WTC11 (cell line): ENCODE data around the gene SLC16A7.
"Not testable (repeated sequence)": the region's sequence is repeated elsewhere in the genome, so short reads cannot be mapped to it uniquely, and the experiment has no call there.

Experiments used
- CREB1 ChIP-seq: sonication (generic); formaldehyde crosslinking; IDR thresholded peaks from 2 replicates; pipeline ENCODE4 v1.8.0; 2023; ENCODE audit warnings: mild to moderate bottlenecking, missing genetic modification reagents
- ETV6 ChIP-seq: sonication (generic); formaldehyde crosslinking; IDR thresholded peaks from 2 replicates; pipeline ENCODE4 v1.8.1; 2022; ENCODE audit warnings: mild to moderate bottlenecking, missing genetic modification reagents
- MYBL2 ChIP-seq: sonication (generic); formaldehyde crosslinking; IDR thresholded peaks from 2 replicates; pipeline ENCODE4 v1.8.1; 2023; ENCODE audit warnings: mild to moderate bottlenecking, moderate library complexity, missing genetic modification reagents
- NR2C2 ChIP-seq: sonication (generic); formaldehyde crosslinking; IDR thresholded peaks from 2 replicates; pipeline ENCODE4 v1.8.0; 2022; ENCODE audit warnings: mild to moderate bottlenecking, missing genetic modification reagents
- TEAD4 ChIP-seq: sonication (generic); formaldehyde crosslinking; IDR thresholded peaks from 2 replicates; pipeline ENCODE4 v1.8.0; 2022; ENCODE audit warnings: mild to moderate bottlenecking, missing genetic modification reagents
- ZNF121 ChIP-seq: sonication (generic); formaldehyde crosslinking; IDR thresholded peaks from 2 replicates; pipeline ENCODE4 v1.8.0; 2023; ENCODE audit warnings: missing genetic modification reagents
- TF ChIP-seq, protein P1 (sequence below): sonication (generic); formaldehyde crosslinking; IDR thresholded peaks from 2 replicates; pipeline ENCODE4 v1.8.1; 2022; ENCODE audit warnings: low read depth, mild to moderate bottlenecking, moderate library complexity, missing genetic modification reagents, borderline replicate concordance
- TF ChIP-seq, protein P2 (sequence below): fragments of 200-600 bp; IDR thresholded peaks from 2 replicates; pipeline ENCODE4 v1.8.0; 2022; ENCODE audit warnings: antibody characterized with exemption
- TF ChIP-seq, protein P3 (sequence below): sonication (generic); formaldehyde crosslinking; IDR thresholded peaks from 2 replicates; pipeline ENCODE4 v1.8.1; 2023; ENCODE audit warnings: mild to moderate bottlenecking, missing genetic modification reagents
- TF ChIP-seq, protein P4 (sequence below): sonication (generic); formaldehyde crosslinking; IDR thresholded peaks from 2 replicates; pipeline ENCODE4 v1.8.0; 2022; ENCODE audit warnings: mild to moderate bottlenecking, missing genetic modification reagents
- TF ChIP-seq, protein P5 (sequence below): sonication (generic); formaldehyde crosslinking; IDR thresholded peaks from 2 replicates; pipeline ENCODE4 v1.8.0; 2023; ENCODE audit warnings: missing genetic modification reagents
- TF ChIP-seq, protein P6 (sequence below): sonication (generic); formaldehyde crosslinking; conservative IDR thresholded peaks from 2 replicates; pipeline ENCODE4 v1.8.1; 2022; ENCODE audit warnings: mild to moderate bottlenecking, missing genetic modification reagents
- TF ChIP-seq, protein P7 (sequence below): sonication (generic); formaldehyde crosslinking; IDR thresholded peaks from 2 replicates; pipeline ENCODE4 v1.8.0; 2022; ENCODE audit warnings: mild to moderate bottlenecking, missing genetic modification reagents
- TF ChIP-seq, protein P8 (sequence below): sonication (generic); formaldehyde crosslinking; IDR thresholded peaks from 2 replicates; pipeline ENCODE4 v1.8.1; 2022; ENCODE audit warnings: mild to moderate bottlenecking, moderate library complexity, missing genetic modification reagents

DNA sequence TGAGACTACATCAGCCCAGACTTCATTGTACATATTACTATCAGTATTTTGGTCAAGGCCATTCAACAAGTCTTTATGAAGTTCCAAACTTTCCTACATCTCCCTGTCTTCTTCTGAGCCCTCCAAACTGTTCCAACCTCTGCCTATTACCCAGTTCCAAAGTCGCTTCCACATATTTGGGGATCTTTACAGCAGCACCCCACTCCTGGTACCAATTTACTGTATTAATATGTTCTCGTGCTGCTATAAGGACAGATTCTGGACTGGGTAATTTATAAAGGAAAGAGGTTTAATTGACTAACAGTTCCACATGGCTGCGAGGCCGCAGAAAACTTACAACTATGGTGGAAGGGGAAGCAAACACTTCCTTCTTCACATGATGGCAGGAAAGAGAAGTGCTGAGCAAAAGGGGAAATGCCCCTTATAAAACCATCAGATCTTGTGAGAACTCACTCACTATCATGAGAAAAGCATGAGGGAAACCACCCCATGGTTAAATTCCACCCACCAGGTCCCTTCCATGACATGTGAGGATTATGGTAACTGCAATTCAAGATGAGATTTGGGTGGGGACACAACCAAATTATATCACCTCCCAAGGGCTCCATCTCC lies 17.1 kb downstream of the SLC16A7 start:
- TF ChIP-seq, protein P1, sequence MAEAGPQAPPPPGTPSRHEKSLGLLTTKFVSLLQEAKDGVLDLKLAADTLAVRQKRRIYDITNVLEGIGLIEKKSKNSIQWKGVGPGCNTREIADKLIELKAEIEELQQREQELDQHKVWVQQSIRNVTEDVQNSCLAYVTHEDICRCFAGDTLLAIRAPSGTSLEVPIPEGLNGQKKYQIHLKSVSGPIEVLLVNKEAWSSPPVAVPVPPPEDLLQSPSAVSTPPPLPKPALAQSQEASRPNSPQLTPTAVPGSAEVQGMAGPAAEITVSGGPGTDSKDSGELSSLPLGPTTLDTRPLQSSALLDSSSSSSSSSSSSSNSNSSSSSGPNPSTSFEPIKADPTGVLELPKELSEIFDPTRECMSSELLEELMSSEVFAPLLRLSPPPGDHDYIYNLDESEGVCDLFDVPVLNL (CRISPR knock-in tag) = not testable (repeated sequence)
- not testable (repeated sequence) for TF ChIP-seq ZNF121; TEAD4 (CRISPR knock-in tag); NR2C2 (CRISPR knock-in tag); CREB1 (CRISPR knock-in tag); ETV6 (CRISPR knock-in tag); MYBL2 (CRISPR knock-in tag)
- TF ChIP-seq, protein P2, sequence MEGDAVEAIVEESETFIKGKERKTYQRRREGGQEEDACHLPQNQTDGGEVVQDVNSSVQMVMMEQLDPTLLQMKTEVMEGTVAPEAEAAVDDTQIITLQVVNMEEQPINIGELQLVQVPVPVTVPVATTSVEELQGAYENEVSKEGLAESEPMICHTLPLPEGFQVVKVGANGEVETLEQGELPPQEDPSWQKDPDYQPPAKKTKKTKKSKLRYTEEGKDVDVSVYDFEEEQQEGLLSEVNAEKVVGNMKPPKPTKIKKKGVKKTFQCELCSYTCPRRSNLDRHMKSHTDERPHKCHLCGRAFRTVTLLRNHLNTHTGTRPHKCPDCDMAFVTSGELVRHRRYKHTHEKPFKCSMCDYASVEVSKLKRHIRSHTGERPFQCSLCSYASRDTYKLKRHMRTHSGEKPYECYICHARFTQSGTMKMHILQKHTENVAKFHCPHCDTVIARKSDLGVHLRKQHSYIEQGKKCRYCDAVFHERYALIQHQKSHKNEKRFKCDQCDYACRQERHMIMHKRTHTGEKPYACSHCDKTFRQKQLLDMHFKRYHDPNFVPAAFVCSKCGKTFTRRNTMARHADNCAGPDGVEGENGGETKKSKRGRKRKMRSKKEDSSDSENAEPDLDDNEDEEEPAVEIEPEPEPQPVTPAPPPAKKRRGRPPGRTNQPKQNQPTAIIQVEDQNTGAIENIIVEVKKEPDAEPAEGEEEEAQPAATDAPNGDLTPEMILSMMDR = not testable (repeated sequence)
- TF ChIP-seq, protein P3, sequence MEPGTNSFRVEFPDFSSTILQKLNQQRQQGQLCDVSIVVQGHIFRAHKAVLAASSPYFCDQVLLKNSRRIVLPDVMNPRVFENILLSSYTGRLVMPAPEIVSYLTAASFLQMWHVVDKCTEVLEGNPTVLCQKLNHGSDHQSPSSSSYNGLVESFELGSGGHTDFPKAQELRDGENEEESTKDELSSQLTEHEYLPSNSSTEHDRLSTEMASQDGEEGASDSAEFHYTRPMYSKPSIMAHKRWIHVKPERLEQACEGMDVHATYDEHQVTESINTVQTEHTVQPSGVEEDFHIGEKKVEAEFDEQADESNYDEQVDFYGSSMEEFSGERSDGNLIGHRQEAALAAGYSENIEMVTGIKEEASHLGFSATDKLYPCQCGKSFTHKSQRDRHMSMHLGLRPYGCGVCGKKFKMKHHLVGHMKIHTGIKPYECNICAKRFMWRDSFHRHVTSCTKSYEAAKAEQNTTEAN (CRISPR knock-in tag) = not testable (repeated sequence)
- TF ChIP-seq, protein P4, sequence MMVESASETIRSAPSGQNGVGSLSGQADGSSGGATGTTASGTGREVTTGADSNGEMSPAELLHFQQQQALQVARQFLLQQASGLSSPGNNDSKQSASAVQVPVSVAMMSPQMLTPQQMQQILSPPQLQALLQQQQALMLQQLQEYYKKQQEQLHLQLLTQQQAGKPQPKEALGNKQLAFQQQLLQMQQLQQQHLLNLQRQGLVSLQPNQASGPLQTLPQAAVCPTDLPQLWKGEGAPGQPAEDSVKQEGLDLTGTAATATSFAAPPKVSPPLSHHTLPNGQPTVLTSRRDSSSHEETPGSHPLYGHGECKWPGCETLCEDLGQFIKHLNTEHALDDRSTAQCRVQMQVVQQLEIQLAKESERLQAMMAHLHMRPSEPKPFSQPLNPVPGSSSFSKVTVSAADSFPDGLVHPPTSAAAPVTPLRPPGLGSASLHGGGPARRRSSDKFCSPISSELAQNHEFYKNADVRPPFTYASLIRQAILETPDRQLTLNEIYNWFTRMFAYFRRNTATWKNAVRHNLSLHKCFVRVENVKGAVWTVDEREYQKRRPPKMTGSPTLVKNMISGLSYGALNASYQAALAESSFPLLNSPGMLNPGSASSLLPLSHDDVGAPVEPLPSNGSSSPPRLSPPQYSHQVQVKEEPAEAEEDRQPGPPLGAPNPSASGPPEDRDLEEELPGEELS (CRISPR knock-in tag) = not testable (repeated sequence)
- TF ChIP-seq, protein P5, sequence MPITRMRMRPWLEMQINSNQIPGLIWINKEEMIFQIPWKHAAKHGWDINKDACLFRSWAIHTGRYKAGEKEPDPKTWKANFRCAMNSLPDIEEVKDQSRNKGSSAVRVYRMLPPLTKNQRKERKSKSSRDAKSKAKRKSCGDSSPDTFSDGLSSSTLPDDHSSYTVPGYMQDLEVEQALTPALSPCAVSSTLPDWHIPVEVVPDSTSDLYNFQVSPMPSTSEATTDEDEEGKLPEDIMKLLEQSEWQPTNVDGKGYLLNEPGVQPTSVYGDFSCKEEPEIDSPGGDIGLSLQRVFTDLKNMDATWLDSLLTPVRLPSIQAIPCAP (CRISPR knock-in tag) = not testable (repeated sequence)
- TF ChIP-seq, protein P6, sequence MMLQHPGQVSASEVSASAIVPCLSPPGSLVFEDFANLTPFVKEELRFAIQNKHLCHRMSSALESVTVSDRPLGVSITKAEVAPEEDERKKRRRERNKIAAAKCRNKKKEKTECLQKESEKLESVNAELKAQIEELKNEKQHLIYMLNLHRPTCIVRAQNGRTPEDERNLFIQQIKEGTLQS (CRISPR knock-in tag) = not testable (repeated sequence)
- TF ChIP-seq, protein P7, sequence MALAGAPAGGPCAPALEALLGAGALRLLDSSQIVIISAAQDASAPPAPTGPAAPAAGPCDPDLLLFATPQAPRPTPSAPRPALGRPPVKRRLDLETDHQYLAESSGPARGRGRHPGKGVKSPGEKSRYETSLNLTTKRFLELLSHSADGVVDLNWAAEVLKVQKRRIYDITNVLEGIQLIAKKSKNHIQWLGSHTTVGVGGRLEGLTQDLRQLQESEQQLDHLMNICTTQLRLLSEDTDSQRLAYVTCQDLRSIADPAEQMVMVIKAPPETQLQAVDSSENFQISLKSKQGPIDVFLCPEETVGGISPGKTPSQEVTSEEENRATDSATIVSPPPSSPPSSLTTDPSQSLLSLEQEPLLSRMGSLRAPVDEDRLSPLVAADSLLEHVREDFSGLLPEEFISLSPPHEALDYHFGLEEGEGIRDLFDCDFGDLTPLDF = not testable (repeated sequence)
- TF ChIP-seq, protein P8, sequence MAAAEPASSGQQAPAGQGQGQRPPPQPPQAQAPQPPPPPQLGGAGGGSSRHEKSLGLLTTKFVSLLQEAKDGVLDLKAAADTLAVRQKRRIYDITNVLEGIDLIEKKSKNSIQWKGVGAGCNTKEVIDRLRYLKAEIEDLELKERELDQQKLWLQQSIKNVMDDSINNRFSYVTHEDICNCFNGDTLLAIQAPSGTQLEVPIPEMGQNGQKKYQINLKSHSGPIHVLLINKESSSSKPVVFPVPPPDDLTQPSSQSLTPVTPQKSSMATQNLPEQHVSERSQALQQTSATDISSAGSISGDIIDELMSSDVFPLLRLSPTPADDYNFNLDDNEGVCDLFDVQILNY (CRISPR knock-in tag) = not testable (repeated sequence)
